ENCODE results near the gene YLPM1. TPM values are rescaled to one million over a fixed set of nuclear protein-coding genes. Genes with fewer than 3 reads are reported as not detected.

YLPM1 gene
- total and polyA plus RNA-seq, 10 of the 15 experiments (the other 5 are each of a cell fraction or from before 2014, with no cell fraction given), result 11.1 to 48.2 (median 18.0) TPM

DNA sequence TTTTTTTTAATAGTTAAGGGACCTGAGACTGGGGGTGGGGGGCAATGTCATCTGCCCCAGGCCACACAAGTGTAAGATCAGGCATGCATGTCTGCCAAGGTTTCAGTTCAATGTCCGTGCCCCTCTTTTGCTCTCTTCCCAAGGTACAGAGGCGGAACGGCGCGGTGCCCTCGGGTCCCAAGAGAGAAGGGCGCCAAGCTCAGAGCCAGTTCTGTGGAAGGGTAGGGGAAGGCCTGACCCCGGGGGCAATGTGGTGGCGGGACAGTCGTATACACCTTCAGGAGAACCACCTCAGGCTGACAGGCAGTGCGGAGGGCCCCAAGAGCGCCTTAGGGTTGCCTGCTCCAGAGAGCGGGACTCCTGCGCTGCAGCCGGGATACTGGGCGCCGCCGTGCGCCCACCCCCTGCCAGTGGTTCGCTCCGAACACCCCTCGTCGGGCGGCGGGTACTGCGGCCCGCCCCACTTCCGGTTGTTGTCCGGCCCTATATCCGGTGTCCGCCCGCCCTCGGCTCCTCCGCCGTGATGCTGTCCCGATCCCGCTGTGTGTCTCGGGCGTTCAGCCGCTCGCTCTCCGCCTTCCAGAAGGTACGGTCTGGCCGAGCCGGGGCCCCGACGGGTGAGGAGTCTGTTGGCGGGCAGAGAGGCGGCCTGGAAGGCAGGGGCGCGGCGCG lies 118.5 kb downstream of the YLPM1 start, which contains the start of gene DLST (continued):
- TF ChIP-seq, protein P1, sequence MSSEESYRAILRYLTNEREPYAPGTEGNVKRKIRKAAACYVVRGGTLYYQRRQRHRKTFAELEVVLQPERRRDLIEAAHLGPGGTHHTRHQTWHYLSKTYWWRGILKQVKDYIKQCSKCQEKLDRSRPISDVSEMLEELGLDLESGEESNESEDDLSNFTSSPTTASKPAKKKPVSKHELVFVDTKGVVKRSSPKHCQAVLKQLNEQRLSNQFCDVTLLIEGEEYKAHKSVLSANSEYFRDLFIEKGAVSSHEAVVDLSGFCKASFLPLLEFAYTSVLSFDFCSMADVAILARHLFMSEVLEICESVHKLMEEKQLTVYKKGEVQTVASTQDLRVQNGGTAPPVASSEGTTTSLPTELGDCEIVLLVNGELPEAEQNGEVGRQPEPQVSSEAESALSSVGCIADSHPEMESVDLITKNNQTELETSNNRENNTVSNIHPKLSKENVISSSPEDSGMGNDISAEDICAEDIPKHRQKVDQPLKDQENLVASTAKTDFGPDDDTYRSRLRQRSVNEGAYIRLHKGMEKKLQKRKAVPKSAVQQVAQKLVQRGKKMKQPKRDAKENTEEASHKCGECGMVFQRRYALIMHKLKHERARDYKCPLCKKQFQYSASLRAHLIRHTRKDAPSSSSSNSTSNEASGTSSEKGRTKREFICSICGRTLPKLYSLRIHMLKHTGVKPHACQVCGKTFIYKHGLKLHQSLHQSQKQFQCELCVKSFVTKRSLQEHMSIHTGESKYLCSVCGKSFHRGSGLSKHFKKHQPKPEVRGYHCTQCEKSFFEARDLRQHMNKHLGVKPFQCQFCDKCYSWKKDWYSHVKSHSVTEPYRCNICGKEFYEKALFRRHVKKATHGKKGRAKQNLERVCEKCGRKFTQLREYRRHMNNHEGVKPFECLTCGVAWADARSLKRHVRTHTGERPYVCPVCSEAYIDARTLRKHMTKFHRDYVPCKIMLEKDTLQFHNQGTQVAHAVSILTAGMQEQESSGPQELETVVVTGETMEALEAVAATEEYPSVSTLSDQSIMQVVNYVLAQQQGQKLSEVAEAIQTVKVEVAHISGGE (CRISPR knock-in tag; IDR thresholded peaks at IDR 0.05), result peak; percentile 81
- peak; percentile 80; the same call in 1 of the 2 replicates for TF ChIP-seq ZNF207 (IDR thresholded peaks at IDR 0.05; ENCODE audit: borderline replicate concordance)
- TF ChIP-seq, protein P2, sequence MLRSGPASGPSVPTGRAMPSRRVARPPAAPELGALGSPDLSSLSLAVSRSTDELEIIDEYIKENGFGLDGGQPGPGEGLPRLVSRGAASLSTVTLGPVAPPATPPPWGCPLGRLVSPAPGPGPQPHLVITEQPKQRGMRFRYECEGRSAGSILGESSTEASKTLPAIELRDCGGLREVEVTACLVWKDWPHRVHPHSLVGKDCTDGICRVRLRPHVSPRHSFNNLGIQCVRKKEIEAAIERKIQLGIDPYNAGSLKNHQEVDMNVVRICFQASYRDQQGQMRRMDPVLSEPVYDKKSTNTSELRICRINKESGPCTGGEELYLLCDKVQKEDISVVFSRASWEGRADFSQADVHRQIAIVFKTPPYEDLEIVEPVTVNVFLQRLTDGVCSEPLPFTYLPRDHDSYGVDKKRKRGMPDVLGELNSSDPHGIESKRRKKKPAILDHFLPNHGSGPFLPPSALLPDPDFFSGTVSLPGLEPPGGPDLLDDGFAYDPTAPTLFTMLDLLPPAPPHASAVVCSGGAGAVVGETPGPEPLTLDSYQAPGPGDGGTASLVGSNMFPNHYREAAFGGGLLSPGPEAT (IDR thresholded peaks at IDR 0.05; ENCODE audit: low read depth), result peak; percentile 93
- TF ChIP-seq CHD1 (IDR thresholded peaks at IDR 0.05; ENCODE audit: low read depth, low read length), result peak; percentile 100
- TF ChIP-seq MYB (IDR thresholded peaks at IDR 0.05; ENCODE audit: borderline replicate concordance, low read depth, low read length), result no peak
- no peak for TF ChIP-seq STAT3 (IDR thresholded peaks at IDR 0.05; ENCODE audit: low read depth, low read length)
- peak; percentile 98 for TF ChIP-seq NR2F1 (conservative IDR thresholded peaks at IDR 0.05)
- TF ChIP-seq NFIC (IDR thresholded peaks at IDR 0.05; ENCODE audit: low read depth, low read length), result no peak; the same call in 1 of the 2 replicates
- TF ChIP-seq SP1 (IDR thresholded peaks at IDR 0.05; ENCODE audit: low read depth, low read length), result peak; percentile 81
- no peak for TF ChIP-seq CEBPB (IDR thresholded peaks at IDR 0.05; ENCODE audit: borderline replicate concordance in 1 of 2, low read depth in 2 of 2, low read length in 2 of 2)
- TF ChIP-seq SREBF1 (IDR thresholded peaks at IDR 0.05; ENCODE audit: low read length), result peak; percentile 98
- TF ChIP-seq NBN (IDR thresholded peaks at IDR 0.05), result peak; percentile 84
- peak; percentile 88 for TF ChIP-seq MEF2B (IDR thresholded peaks at IDR 0.05; ENCODE audit: partially characterized antibody, poor library complexity, severe bottlenecking)
- TF ChIP-seq CREB1 (IDR thresholded peaks at IDR 0.05; ENCODE audit: low read depth), result peak; percentile 70; the same call in 1 of the 2 replicates
- TF ChIP-seq JUND (IDR thresholded peaks at IDR 0.05; ENCODE audit: low read depth, low read length), result peak; percentile 100
- no peak for TF ChIP-seq ETV6 (conservative IDR thresholded peaks at IDR 0.05 in 1 of 2, IDR thresholded peaks at IDR 0.05 in 1 of 2; ENCODE audit: borderline replicate concordance in 1 of 2, low read depth in 1 of 2)
- TF ChIP-seq, protein P3, sequence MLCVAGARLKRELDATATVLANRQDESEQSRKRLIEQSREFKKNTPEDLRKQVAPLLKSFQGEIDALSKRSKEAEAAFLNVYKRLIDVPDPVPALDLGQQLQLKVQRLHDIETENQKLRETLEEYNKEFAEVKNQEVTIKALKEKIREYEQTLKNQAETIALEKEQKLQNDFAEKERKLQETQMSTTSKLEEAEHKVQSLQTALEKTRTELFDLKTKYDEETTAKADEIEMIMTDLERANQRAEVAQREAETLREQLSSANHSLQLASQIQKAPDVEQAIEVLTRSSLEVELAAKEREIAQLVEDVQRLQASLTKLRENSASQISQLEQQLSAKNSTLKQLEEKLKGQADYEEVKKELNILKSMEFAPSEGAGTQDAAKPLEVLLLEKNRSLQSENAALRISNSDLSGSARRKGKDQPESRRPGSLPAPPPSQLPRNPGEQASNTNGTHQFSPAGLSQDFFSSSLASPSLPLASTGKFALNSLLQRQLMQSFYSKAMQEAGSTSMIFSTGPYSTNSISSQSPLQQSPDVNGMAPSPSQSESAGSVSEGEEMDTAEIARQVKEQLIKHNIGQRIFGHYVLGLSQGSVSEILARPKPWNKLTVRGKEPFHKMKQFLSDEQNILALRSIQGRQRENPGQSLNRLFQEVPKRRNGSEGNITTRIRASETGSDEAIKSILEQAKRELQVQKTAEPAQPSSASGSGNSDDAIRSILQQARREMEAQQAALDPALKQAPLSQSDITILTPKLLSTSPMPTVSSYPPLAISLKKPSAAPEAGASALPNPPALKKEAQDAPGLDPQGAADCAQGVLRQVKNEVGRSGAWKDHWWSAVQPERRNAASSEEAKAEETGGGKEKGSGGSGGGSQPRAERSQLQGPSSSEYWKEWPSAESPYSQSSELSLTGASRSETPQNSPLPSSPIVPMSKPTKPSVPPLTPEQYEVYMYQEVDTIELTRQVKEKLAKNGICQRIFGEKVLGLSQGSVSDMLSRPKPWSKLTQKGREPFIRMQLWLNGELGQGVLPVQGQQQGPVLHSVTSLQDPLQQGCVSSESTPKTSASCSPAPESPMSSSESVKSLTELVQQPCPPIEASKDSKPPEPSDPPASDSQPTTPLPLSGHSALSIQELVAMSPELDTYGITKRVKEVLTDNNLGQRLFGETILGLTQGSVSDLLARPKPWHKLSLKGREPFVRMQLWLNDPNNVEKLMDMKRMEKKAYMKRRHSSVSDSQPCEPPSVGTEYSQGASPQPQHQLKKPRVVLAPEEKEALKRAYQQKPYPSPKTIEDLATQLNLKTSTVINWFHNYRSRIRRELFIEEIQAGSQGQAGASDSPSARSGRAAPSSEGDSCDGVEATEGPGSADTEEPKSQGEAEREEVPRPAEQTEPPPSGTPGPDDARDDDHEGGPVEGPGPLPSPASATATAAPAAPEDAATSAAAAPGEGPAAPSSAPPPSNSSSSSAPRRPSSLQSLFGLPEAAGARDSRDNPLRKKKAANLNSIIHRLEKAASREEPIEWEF (IDR thresholded peaks at IDR 0.05; ENCODE audit: insufficient replicate concordance, low read depth, low read length), result no peak
- TF ChIP-seq FOXM1 (IDR thresholded peaks at IDR 0.05; ENCODE audit: low read depth, low read length), result no peak
- TF ChIP-seq YY1 (IDR thresholded peaks at IDR 0.05; ENCODE audit: low read depth, low read length), result peak; percentile 70
- peak; percentile 59; the same call in 1 of the 2 replicates for TF ChIP-seq EED (IDR thresholded peaks at IDR 0.05; ENCODE audit: low read depth)
- peak; percentile 89; the same call in 1 of the 2 replicates for TF ChIP-seq PML (IDR thresholded peaks at IDR 0.05; ENCODE audit: low read length)
